Heart left ventricle (tissue), 16 donors: ENCODE measurements around the gene TMEM237. TPM values are rescaled to one million over a fixed set of nuclear protein-coding genes. Genes with fewer than 3 reads are reported as not detected.

Experiments used
- ATAC-seq, 4 donors: fragments of 200-7000 bp; cut with Tn5 transposase; one replicate each; pipeline ENCODE4 v1.9.1; 2020 to 2022; ENCODE audit warnings: moderate library complexity in 4 of 4, mild to moderate bottlenecking in 3 of 4, moderate number of reproducible peaks in 1 of 4
- DNase-seq, 5 donors: peaks; one replicate each; pipeline ENCODE4 v3.0.0-alpha.2; 2020
- H3K27ac ChIP-seq, 12 donors: fragments of 200-600 bp; sonication (generic) in 4 of 12; one replicate each; pipeline versions ENCODE4 v1.5.0 to v1.8.0; 2016 to 2022; ENCODE audit warnings: mild to moderate bottlenecking in 2 of 12
- H3K27me3 ChIP-seq, 9 donors: fragments of 200-600 bp; sonication (generic) in 2 of 9; one replicate each; pipeline versions ENCODE4 v1.5.1 to v1.8.0; 2016 to 2022; ENCODE audit warnings: mild to moderate bottlenecking in 3 of 9
- H3K36me3 ChIP-seq, 9 donors: fragments of 200-600 bp; sonication (generic) in 2 of 9; one replicate each; pipeline versions ENCODE4 v1.5.0 to v1.8.0; 2018 to 2022; ENCODE audit warnings: mild to moderate bottlenecking in 2 of 9
- H3K4me1 ChIP-seq, 12 donors: fragments of 200-600 bp; sonication (generic) in 4 of 12; one replicate each; pipeline versions ENCODE4 v1.5.0 to v1.8.0; 2016 to 2022; ENCODE audit warnings: mild to moderate bottlenecking in 3 of 12
- H3K4me3 ChIP-seq, 12 donors: fragments of 200-600 bp; sonication (generic) in 4 of 12; one replicate each; pipeline versions ENCODE4 v1.5.0 to v1.8.0; 2017 to 2022; ENCODE audit warnings: mild to moderate bottlenecking in 9 of 12, moderate library complexity in 4 of 12
- H3K9me3 ChIP-seq, 12 donors: fragments of 200-600 bp; sonication (generic) in 4 of 12; one replicate each; pipeline versions ENCODE4 v1.5.0 to v1.8.0; 2016 to 2022; ENCODE audit warnings: mild to moderate bottlenecking in 1 of 12
- CTCF ChIP-seq, 12 donors: fragments of 200-600 bp; sonication (generic) in 4 of 12; IDR thresholded peaks; one replicate each; pipeline versions ENCODE4 v1.5.0 to v1.8.0; 2018 to 2022; ENCODE audit warnings: antibody characterized with exemption in 12 of 12, mild to moderate bottlenecking in 5 of 12
- POLR2A ChIP-seq, 2 donors: fragments of 450-650 bp; IDR thresholded peaks; one replicate each; pipeline ENCODE4 v1.6.1; 2017; ENCODE audit warnings: antibody characterized with exemption in 2 of 2, mild to moderate bottlenecking in 2 of 2, moderate library complexity in 2 of 2
- WGBS, 4 donors: extraction: QIAGEN DNeasy Blood & Tissue Kit in 2 of 4; methylation state at CpG; one replicate each; pipeline versions ENCODE4 v1.1.5 to v1.1.7; 2013 to 2018; 5-methylcytosine and 5-hydroxymethylcytosine counted together
- intact Hi-C, 10 donors: fragments of 100-400 bp; cut with DNase I; formaldehyde crosslinking; loops; one replicate each; pipeline versions ENCODE4 v1.11.1 to v1.14.2; 2022
- polyA plus RNA-seq, 2 donors: library from polyadenylated mRNA; stranded (reverse); fragments of 200-250 nt; gene quantifications; one replicate each; pipeline ENCODE4 v1.2.3, GENCODE V29; 2013
- total RNA-seq, 9 donors: library from RNA; depleted of rRNA in 2 of 9; stranded (reverse); fragments of >200 nt in 2 of 9; fragmentation: NEBNext Ultra II Directional in 3 of 9; extraction: Animal tissue kit (Norgen Biotek cat#: 25700) in 3 of 9; gene quantifications; one replicate each; pipeline versions ENCODE4 v1.1.0 to v1.2.4, GENCODE V29; 2016 to 2023
- donor health status: ischemic (EF 13 %, LVEDD 7.1; RV severe dilation, severe dysfunction).
- donor health status: healthy with polysubstance abuse.
- donor health status: DM: no; HTN: yes; CAD: no.
- donor health status: DM: no; HTN: no; CAD: no.
- donor health status: ischemic (EF 25% LVEDD 6.9; RV normal size, moderate dysfunction).
- donor health status: ischemic (EF 25% LVEDD 5.7; RV mildly dilated, moderate dysfunction).
- donor health status: healthy.
- donor health status: DM: yes; HTN: yes; CAD: no.
- donor health status: ischemic (EF 35%, LVEDD 5.7; RV mildly dilated, moderate dysfunction).
- donor health status: nonischemic (EF 11% LVEDD 7.7; RV severe dilation, severe dysfunction).
- donor health status: DM: yes; HTN: yes; CAD: no.
- donor health status: PGD.
- donor health status: ischemic (EF 29% LVEDD 5.4; RV normal size, mild dysfunction).
- donor health status: nonischemic (EF 23%, LVEDD 6.1; RV moderate dilation, normal function).

Gene TMEM237
- total and polyA plus RNA-seq, 11 donors = 9.5 to 25.2 (median 17.1) TPM

- ATAC-seq (no peak), DNase-seq (no peak)
- no peak for TF ChIP-seq POLR2A (IDR thresholded peaks at IDR 0.05)
- no peak for TF ChIP-seq CTCF (IDR thresholded peaks at IDR 0.05)
- Histone ChIP-seq H3K4me1 (no peaks in the 10 kb centered on the region), H3K36me3 (no peaks in the 10 kb centered on the region), H3K27me3 (no peaks in the 10 kb centered on the region), H3K27ac (no peak overlapping the region), H3K9me3 (no peaks in the 10 kb centered on the region), H3K4me3 (no peak overlapping the region)
- WGBS, 4 donors = 52 to 61% (median 54%) methylated on average over 5 of the region's 5 CpGs
- intact Hi-C loops = no loop called here
Measured at GRCh38 chr2:201661366-201661765, 18.1 kb upstream of the TMEM237 start.

DNA sequence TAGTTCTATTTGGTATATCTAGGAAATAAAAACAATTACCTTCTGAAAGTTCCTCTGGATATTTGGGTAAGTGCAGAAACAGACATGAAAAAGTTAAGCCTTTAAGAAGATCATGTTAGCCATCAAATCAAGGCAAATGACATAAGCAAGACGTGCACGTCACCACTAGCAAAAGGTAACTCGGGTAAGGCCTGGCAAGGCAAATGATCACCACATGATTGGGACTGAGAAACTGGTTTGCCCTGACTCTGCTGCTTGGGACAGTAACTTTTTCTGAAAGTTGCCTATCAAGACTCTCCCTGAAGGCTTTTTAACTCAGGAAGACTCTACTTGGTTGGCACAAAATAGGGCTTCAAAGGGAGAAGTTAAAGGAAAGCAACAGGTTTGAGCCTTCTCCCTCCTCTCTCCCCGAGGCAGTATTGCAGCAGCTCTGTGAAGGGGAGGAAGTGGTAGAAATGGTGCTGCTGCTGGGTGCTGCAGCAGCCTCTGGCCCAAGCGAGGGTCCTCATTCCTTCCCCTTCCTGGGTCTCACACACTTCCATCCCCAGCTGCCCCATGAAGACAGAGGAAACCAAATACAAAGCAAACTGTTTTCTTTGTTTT lies 17.1 kb upstream of the TMEM237 start:
- H3K36me3 ChIP-seq = no peaks in the 10 kb centered on the region
- H3K4me3 ChIP-seq = no peak overlapping the region
- H3K4me1 ChIP-seq = no peaks in the 10 kb centered on the region
- no peaks in the 10 kb centered on the region for H3K9me3 ChIP-seq
- TF ChIP-seq CTCF (IDR thresholded peaks at IDR 0.05) (no peak), POLR2A (IDR thresholded peaks at IDR 0.05) (no peak)
- no peak overlapping the region for H3K27ac ChIP-seq
- H3K27me3 ChIP-seq = no peaks in the 10 kb centered on the region
- intact Hi-C loops = no loop called here
- ATAC-seq (no peak), DNase-seq (no peak)
- WGBS, 4 donors = 68 to 73% (median 71%) methylated on average over 5 of the region's 5 CpGs

GRCh38 chr2:201656740-201657139 lies 13.4 kb upstream of the TMEM237 start:
- intact Hi-C loops = no loop called here
- ATAC-seq = no peak
- no peaks in the 10 kb centered on the region for H3K36me3 ChIP-seq
- no peaks in the 10 kb centered on the region for H3K9me3 ChIP-seq
- H3K27ac ChIP-seq = no peak overlapping the region
- 84 to 94% (median 89%) methylated on average over 5 of the region's 5 CpGs for WGBS, 4 donors
- H3K27me3 ChIP-seq = no peaks in the 10 kb centered on the region
- H3K4me1 ChIP-seq = peaks cover 0 to 13% (median 0%) of the 10 kb centered on the region in 12 donors
- no peak for DNase-seq
- no peak for TF ChIP-seq CTCF (IDR thresholded peaks at IDR 0.05)
- TF ChIP-seq POLR2A (IDR thresholded peaks at IDR 0.05) = no peak
- H3K4me3 ChIP-seq = no peak overlapping the region

GRCh38 chr2:201656102-201656501 lies 12.8 kb upstream of the TMEM237 start:
- Histone ChIP-seq H3K36me3 (no peaks in the 10 kb centered on the region), H3K27ac (no peak overlapping the region), H3K27me3 (no peaks in the 10 kb centered on the region), H3K4me3 (no peak overlapping the region), H3K4me1 (peaks cover 0 to 13% (median 0%) of the 10 kb centered on the region in 12 donors), H3K9me3 (no peaks in the 10 kb centered on the region)
- DNase-seq (no peak), ATAC-seq (peak in 1 of 4 donors; percentile 44)
- WGBS, 4 donors = 93 to 96% (median 95%) methylated on average over 11 of the region's 11 CpGs
- intact Hi-C loops = no loop called here
- no peak for TF ChIP-seq CTCF (IDR thresholded peaks at IDR 0.05)
- TF ChIP-seq POLR2A (IDR thresholded peaks at IDR 0.05) = no peak
